ENCODE measurements around the gene WWOX. TPM values are rescaled to one million over a fixed set of nuclear protein-coding genes. Genes with fewer than 3 reads are reported as not detected.

WWOX gene
- total and polyA plus RNA-seq, 2 of the 8 experiments (the other 6 are each of a cell fraction or from before 2014, with no cell fraction given): 5.4 to 16.7 TPM

DNA sequence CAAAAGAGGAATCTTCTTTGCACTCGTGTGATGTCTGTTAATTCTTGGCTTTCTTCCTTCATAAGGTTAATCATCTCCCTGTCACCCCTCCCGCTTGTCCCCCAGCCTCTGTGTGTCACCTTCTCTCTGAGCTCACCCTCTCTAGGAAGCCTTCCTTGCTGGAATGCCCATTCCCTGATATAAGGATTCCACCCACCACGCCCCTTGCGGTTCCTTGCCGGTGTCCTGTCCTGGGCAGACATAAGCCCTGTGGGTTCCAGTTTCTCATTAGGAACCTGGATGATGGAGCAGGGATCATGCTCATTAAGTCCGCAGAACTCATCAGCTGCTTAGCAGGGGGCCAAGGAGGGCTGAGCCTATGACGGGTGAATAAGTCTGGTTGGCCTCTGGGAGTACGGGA lies 941.8 kb downstream of the WWOX start (continued):
- TF ChIP-seq RXRA (IDR thresholded peaks at IDR 0.05; ENCODE audit: insufficient read depth, low read depth, low read length) (no peak), TAF1 (IDR thresholded peaks at IDR 0.05; ENCODE audit: low read depth, low read length) (no peak), CREB1 (IDR thresholded peaks at IDR 0.05) (no peak), KDM5A (IDR thresholded peaks at IDR 0.05; ENCODE audit: low read length) (no peak), ZNF274 (IDR thresholded peaks at IDR 0.05; ENCODE audit: borderline replicate concordance, extremely low read depth, low read length) (no peak), KDM4A (IDR thresholded peaks at IDR 0.05; ENCODE audit: low read depth, low read length, severe bottlenecking) (no peak), POLR2A (IDR thresholded peaks at IDR 0.05; ENCODE audit: control extremely low read depth in 1 of 2, low read depth in 2 of 2, low read length in 2 of 2) (no peak), CHD1 (IDR thresholded peaks at IDR 0.05; ENCODE audit: low read depth, low read length) (no peak)

All from H1 (cell line).